ENCODE data around the gene INSYN1.

The INSYN1 gene

GRCh38 chr15:73696641-73697001 is 56.5 kb downstream of the INSYN1 start:
- H3K9ac ChIP-seq (ENCODE audit: low read length): no peak overlapping the region
- H3K4me3 ChIP-seq (ENCODE audit: low read depth in 1 of 2, low read length in 2 of 2): no peak overlapping the region
- peaks cover 14% of the 10 kb centered on the region for H3K36me3 ChIP-seq (ENCODE audit: insufficient read depth, low read length)
- H3K27ac ChIP-seq (ENCODE audit: low read depth, low read length): no peak overlapping the region
- peaks cover 37% of the 10 kb centered on the region for H3K4me1 ChIP-seq (ENCODE audit: insufficient read depth, low read length)
- H3K9me3 ChIP-seq (ENCODE audit: low read length): no peaks in the 10 kb centered on the region
- no peaks in the 10 kb centered on the region for H3K27me3 ChIP-seq (ENCODE audit: control insufficient read depth in 1 of 2, insufficient read depth in 2 of 2, low read length in 2 of 2)

DNA sequence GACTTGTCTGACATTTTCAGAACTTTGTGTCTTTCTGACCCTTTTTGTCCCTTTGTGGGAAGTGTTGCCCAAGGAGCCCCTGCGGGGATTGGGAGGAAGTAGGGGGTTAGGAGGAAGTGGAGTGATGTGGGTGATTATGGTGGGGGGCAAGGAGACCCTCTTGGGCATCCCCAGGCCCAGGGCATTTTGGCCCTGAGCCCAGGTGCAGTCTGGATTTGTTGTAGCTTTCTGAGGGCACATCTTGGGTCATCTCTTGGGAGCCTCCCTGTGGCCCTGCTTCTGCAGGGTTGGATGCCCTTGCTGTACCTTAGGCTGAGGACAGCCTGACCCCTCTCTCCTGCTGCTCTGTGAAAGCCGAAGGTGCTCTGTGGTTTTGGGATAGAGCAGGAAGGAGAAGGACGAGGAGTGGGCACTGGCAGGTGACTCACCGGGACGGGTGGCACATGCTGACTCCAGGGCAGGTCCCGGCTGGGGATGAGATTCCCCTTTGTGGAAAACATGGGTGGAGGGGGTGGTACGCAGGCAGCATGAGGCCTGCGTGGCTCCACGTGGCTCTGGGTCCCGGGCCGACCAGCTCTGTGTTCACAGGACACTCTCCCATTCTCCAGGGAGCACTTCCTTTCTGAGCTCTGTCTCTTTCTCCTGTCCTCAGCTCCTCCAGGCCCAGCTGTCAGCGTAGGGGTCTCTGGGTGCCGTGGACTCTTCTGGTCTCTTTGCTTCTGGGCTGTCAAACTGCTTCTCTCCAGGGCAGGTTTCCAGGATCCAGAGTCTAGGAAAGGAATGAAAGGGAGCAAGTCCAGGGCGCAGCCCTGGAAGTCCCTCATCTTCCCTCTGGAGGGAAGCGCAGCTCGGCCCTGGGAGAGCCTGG is 57.1 kb downstream of the INSYN1 start:
- H3K27ac ChIP-seq (ENCODE audit: low read depth, low read length): no peak overlapping the region
- no peak overlapping the region for H3K9ac ChIP-seq (ENCODE audit: low read length)
- H3K9me3 ChIP-seq (ENCODE audit: low read length): no peaks in the 10 kb centered on the region
- no peaks in the 10 kb centered on the region for H3K27me3 ChIP-seq (ENCODE audit: control insufficient read depth in 1 of 2, insufficient read depth in 2 of 2, low read length in 2 of 2)
- peaks cover 9% of the 10 kb centered on the region for H3K36me3 ChIP-seq (ENCODE audit: insufficient read depth, low read length)
- peaks cover 43% of the 10 kb centered on the region for H3K4me1 ChIP-seq (ENCODE audit: insufficient read depth, low read length)
- H3K4me3 ChIP-seq (ENCODE audit: low read depth in 1 of 2, low read length in 2 of 2): no peak overlapping the region

- Histone ChIP-seq H3K4me1 (ENCODE audit: insufficient read depth, low read length) (peaks cover 52% of the 10 kb centered on the region), H3K27ac (ENCODE audit: low read depth, low read length) (no peak overlapping the region), H3K27me3 (ENCODE audit: control insufficient read depth in 1 of 2, insufficient read depth in 2 of 2, low read length in 2 of 2) (no peaks in the 10 kb centered on the region), H3K36me3 (ENCODE audit: insufficient read depth, low read length) (peaks cover 3% of the 10 kb centered on the region), H3K9me3 (ENCODE audit: low read length) (no peaks in the 10 kb centered on the region), H3K4me3 (ENCODE audit: low read depth in 1 of 2, low read length in 2 of 2) (no peak overlapping the region), H3K9ac (ENCODE audit: low read length) (no peak overlapping the region)
Measured at GRCh38 chr15:73694419-73694818, 58.7 kb downstream of the INSYN1 start.

DNA sequence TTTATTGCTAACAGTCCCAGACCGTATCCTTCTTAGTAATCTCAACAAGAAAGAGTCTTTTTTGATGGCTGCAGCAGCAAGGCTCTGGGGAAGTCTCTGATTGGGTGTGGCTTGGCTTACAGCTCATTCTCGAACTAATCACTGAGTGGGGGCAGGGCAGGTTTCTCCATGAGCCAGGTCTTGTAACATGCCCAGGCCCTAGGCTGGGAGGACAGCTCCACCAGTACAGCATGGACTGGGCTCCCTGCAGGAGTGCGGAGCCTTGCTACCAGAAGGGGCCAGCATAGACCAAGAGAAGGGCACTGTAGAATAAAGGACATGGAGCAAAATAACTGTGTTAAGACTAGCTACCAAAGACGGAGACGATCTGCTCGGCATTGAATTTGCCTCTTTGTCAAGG is 61.8 kb downstream of the INSYN1 start:
- Histone ChIP-seq H3K27me3 (ENCODE audit: control insufficient read depth in 1 of 2, insufficient read depth in 2 of 2, low read length in 2 of 2) (no peaks in the 10 kb centered on the region), H3K9me3 (ENCODE audit: low read length) (no peaks in the 10 kb centered on the region), H3K4me3 (ENCODE audit: low read depth in 1 of 2, low read length in 2 of 2) (no peak overlapping the region), H3K4me1 (ENCODE audit: insufficient read depth, low read length) (peaks cover 69% of the 10 kb centered on the region), H3K9ac (ENCODE audit: low read length) (no peak overlapping the region), H3K27ac (ENCODE audit: low read depth, low read length) (no peak overlapping the region), H3K36me3 (ENCODE audit: insufficient read depth, low read length) (no peaks in the 10 kb centered on the region)

- H3K27me3 ChIP-seq (ENCODE audit: control insufficient read depth in 1 of 2, insufficient read depth in 2 of 2, low read length in 2 of 2): no peaks in the 10 kb centered on the region
- H3K27ac ChIP-seq (ENCODE audit: low read depth, low read length): no peak overlapping the region
- no peaks in the 10 kb centered on the region for H3K36me3 ChIP-seq (ENCODE audit: insufficient read depth, low read length)
- H3K9me3 ChIP-seq (ENCODE audit: low read length): no peaks in the 10 kb centered on the region
- H3K4me1 ChIP-seq (ENCODE audit: insufficient read depth, low read length): peaks cover 66% of the 10 kb centered on the region
- H3K4me3 ChIP-seq (ENCODE audit: low read depth in 1 of 2, low read length in 2 of 2): no peak overlapping the region
- no peak overlapping the region for H3K9ac ChIP-seq (ENCODE audit: low read length)
Measured at GRCh38 chr15:73688455-73688854, 64.7 kb downstream of the INSYN1 start.

GRCh38 chr15:73687351-73687750 is 65.8 kb downstream of the INSYN1 start:
- no peak overlapping the region for H3K9ac ChIP-seq (ENCODE audit: low read length)
- H3K9me3 ChIP-seq (ENCODE audit: low read length): no peaks in the 10 kb centered on the region
- H3K4me3 ChIP-seq (ENCODE audit: low read depth in 1 of 2, low read length in 2 of 2): no peak overlapping the region
- H3K27me3 ChIP-seq (ENCODE audit: control insufficient read depth in 1 of 2, insufficient read depth in 2 of 2, low read length in 2 of 2): no peaks in the 10 kb centered on the region
- no peaks in the 10 kb centered on the region for H3K36me3 ChIP-seq (ENCODE audit: insufficient read depth, low read length)
- peaks cover 69% of the 10 kb centered on the region for H3K4me1 ChIP-seq (ENCODE audit: insufficient read depth, low read length)
- no peak overlapping the region for H3K27ac ChIP-seq (ENCODE audit: low read depth, low read length)

DNA sequence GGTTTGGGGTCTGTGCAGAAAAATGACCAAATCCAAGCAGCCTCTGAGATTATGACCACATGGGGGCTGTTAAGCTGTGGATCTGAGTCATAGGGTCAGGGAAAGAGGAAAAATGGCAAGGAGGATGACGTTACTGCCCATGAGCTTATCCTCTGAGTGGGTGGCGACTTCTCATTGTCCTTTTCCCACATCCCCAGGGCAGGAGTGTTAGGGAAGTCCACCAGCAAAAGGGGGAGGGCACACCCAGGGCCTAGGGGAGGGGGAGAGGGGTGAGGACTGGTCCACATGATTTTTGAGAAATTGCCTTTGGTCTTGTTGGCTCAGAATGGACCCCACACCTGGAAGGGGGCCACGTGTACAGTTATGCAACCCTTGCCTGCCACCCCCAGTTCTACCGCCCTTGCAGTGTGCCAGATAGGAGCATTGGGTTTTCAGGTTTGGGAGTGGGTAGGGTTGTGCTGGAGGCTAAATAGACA is 66.3 kb downstream of the INSYN1 start:
- no peak overlapping the region for H3K27ac ChIP-seq (ENCODE audit: low read depth, low read length)
- no peaks in the 10 kb centered on the region for H3K9me3 ChIP-seq (ENCODE audit: low read length)
- no peaks in the 10 kb centered on the region for H3K27me3 ChIP-seq (ENCODE audit: control insufficient read depth in 1 of 2, insufficient read depth in 2 of 2, low read length in 2 of 2)
- H3K4me3 ChIP-seq (ENCODE audit: low read depth in 1 of 2, low read length in 2 of 2): no peak overlapping the region
- peaks cover 67% of the 10 kb centered on the region for H3K4me1 ChIP-seq (ENCODE audit: insufficient read depth, low read length)
- no peak overlapping the region for H3K9ac ChIP-seq (ENCODE audit: low read length)
- H3K36me3 ChIP-seq (ENCODE audit: insufficient read depth, low read length): no peaks in the 10 kb centered on the region

- Histone ChIP-seq H3K27me3 (ENCODE audit: control insufficient read depth in 1 of 2, insufficient read depth in 2 of 2, low read length in 2 of 2) (no peaks in the 10 kb centered on the region), H3K4me3 (ENCODE audit: low read depth in 1 of 2, low read length in 2 of 2) (peak overlapping the region in 1 of 2 donors; percentile 70), H3K9me3 (ENCODE audit: low read length) (no peaks in the 10 kb centered on the region), H3K36me3 (ENCODE audit: insufficient read depth, low read length) (no peaks in the 10 kb centered on the region), H3K4me1 (ENCODE audit: insufficient read depth, low read length) (peaks cover 59% of the 10 kb centered on the region), H3K9ac (ENCODE audit: low read length) (no peak overlapping the region), H3K27ac (ENCODE audit: low read depth, low read length) (peak overlapping the region; percentile 12)
Measured at GRCh38 chr15:73685981-73686380, 67.2 kb downstream of the INSYN1 start.

All from muscle layer of colon (tissue), 2 donors.